Measurements from ENCODE around the gene MAP3K21.

GRCh38 chr1:233366575-233366974 is 39.1 kb downstream of the MAP3K21 start:
- TF ChIP-seq, protein P1, sequence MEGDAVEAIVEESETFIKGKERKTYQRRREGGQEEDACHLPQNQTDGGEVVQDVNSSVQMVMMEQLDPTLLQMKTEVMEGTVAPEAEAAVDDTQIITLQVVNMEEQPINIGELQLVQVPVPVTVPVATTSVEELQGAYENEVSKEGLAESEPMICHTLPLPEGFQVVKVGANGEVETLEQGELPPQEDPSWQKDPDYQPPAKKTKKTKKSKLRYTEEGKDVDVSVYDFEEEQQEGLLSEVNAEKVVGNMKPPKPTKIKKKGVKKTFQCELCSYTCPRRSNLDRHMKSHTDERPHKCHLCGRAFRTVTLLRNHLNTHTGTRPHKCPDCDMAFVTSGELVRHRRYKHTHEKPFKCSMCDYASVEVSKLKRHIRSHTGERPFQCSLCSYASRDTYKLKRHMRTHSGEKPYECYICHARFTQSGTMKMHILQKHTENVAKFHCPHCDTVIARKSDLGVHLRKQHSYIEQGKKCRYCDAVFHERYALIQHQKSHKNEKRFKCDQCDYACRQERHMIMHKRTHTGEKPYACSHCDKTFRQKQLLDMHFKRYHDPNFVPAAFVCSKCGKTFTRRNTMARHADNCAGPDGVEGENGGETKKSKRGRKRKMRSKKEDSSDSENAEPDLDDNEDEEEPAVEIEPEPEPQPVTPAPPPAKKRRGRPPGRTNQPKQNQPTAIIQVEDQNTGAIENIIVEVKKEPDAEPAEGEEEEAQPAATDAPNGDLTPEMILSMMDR (IDR thresholded peaks at IDR 0.05): no peak
- no peak for TF ChIP-seq POLR2A (IDR thresholded peaks at IDR 0.05)
- no peak for TF ChIP-seq EP300 (IDR thresholded peaks at IDR 0.05)
- no peak for TF ChIP-seq POLR2AphosphoS5 (IDR thresholded peaks at IDR 0.05)

Data from suprapubic skin (tissue), 4 donors.